SK-N-MC (cell line): ENCODE measurements around the gene RHEX.

ENCODE experiments used
- EZH2 ChIP-seq: fragments of 200-600 bp; sonication (generic); IDR thresholded peaks from one replicate; pipeline ENCODE4 v1.6.1; 2017; ENCODE audit warnings: antibody characterized with exemption
- POLR2AphosphoS5 ChIP-seq: IDR thresholded peaks from 2 replicates; pipeline ENCODE4 v1.6.1; 2012; ENCODE audit warnings: mild to moderate bottlenecking, low read depth, low read length, borderline replicate concordance

GRCh38 chr1:206103979-206104378 lies 51.0 kb downstream of the RHEX start:
- TF ChIP-seq POLR2AphosphoS5 (no peak), EZH2 (no peak)
